T-helper 17 cell (primary cell): ENCODE data around the gene HRG. TPM values are rescaled to one million over a fixed set of nuclear protein-coding genes. Genes with fewer than 3 reads are reported as not detected.
"Not testable (repeated sequence)": the region's sequence is repeated elsewhere in the genome, so short reads cannot be mapped to it uniquely, and the experiment has no call there.

Source experiments
- ATAC-seq: fragments of 150-1000 bp; cut with Tn5 transposase; 2 replicates; pipeline ENCODE4 v1.10.0; 2021; ENCODE audit warnings: mild to moderate bottlenecking, moderate library complexity
- DNase-seq, 3 donors: peaks; one replicate each; pipeline versions ENCODE4 v3.0.0 to v3.0.0-alpha.2; 2020 to 2021
- H3K9me3 ChIP-seq: one replicate; pipeline ENCODE4 v1.7.0; 2013; ENCODE audit warnings: low read length, mild to moderate bottlenecking; ENCODE audit not compliant: control insufficient read depth, poor library complexity, severe bottlenecking
- H3K27ac Mint-ChIP-seq: one replicate; pipeline ENCODE4 v1.8.0; 2022; ENCODE audit warnings: mild to moderate bottlenecking, moderate library complexity, mixed read lengths
- H3K27me3 Mint-ChIP-seq: one replicate; pipeline ENCODE4 v1.8.0; 2022; ENCODE audit warnings: mixed read lengths
- H3K36me3 Mint-ChIP-seq: one replicate; pipeline ENCODE4 v1.8.0; 2022; ENCODE audit warnings: low read depth, mixed read lengths
- H3K4me1 Mint-ChIP-seq: one replicate; pipeline ENCODE4 v1.8.0; 2022; ENCODE audit warnings: mild to moderate bottlenecking, mixed read lengths
- H3K4me3 Mint-ChIP-seq: one replicate; pipeline ENCODE4 v1.8.0; 2022; ENCODE audit warnings: mild to moderate bottlenecking, moderate library complexity, mixed read lengths
- total RNA-seq, 4 donors: library from RNA in 2 of 4; stranded (reverse) in 2 of 4; gene quantifications; one replicate each; pipeline ENCODE4 v1.2.3 and lab custom pipeline; 2022 to 2026

Gene HRG
- total RNA-seq, 2 donors from 2014 or later = not detected

DNA sequence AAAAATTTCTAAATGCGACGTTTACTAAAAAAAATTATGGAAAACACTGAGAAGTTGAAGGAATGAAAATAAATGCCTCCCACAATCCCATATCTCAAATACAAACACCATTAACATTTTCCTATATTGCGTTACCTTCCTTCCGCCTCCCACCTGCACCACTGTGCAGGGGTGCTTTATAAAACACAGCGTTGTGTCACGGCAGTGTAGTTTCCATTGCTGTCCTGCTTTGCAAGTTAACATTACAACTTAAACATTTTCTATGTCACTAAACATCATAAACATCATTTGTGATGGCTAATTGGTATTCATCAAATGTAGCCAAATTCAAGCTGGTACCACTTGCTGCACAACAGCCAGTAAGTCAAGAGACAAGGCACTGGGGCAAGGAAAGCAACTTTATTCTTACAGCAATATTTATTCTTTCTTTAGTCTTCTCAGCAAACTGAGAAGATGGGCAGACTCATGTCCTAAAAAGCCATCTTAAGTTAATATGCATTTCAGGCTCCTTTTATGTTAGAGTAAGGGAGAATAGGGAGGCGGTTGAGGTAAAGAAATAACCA lies 37.9 kb upstream of the HRG start:
- no peak overlapping the region for H3K27ac Mint-ChIP-seq

DNA sequence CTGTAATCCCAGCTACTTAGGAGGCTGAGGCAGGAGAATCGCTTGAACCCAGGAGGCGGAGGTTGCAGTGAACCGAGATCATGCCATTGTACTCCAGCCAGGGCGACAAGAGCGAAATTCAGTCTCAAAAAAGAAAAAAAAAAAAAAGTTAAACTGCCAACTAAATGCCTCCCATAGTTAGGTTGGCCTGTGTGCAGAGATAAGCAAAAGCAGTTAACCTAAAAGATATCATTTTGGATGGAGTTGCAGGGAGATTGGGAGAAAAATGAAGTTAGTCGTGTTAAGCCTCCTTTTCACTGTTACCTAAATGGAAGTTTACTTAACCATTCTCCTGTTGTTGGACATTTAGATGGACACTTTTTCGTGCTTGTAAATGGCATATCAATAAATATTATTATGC lies 37.1 kb upstream of the HRG start:
- H3K27ac Mint-ChIP-seq = no peak overlapping the region
- H3K4me1 Mint-ChIP-seq = peaks cover 3% of the 10 kb centered on the region
- peaks cover 10% of the 10 kb centered on the region for H3K27me3 Mint-ChIP-seq
- H3K4me3 Mint-ChIP-seq = no peak overlapping the region
- no peaks in the 10 kb centered on the region for H3K9me3 ChIP-seq
- ATAC-seq (no peak), DNase-seq (no peak)
- H3K36me3 Mint-ChIP-seq = peaks cover 3% of the 10 kb centered on the region

More for the DNA sequence above, 37.9 kb upstream of the HRG start:
- ATAC-seq (no peak), DNase-seq (no peak)
- H3K4me3 Mint-ChIP-seq = no peak overlapping the region
- peaks cover 14% of the 10 kb centered on the region for H3K27me3 Mint-ChIP-seq
- H3K36me3 Mint-ChIP-seq = peaks cover 3% of the 10 kb centered on the region
- no peaks in the 10 kb centered on the region for H3K9me3 ChIP-seq
- H3K4me1 Mint-ChIP-seq = peaks cover 3% of the 10 kb centered on the region

DNA sequence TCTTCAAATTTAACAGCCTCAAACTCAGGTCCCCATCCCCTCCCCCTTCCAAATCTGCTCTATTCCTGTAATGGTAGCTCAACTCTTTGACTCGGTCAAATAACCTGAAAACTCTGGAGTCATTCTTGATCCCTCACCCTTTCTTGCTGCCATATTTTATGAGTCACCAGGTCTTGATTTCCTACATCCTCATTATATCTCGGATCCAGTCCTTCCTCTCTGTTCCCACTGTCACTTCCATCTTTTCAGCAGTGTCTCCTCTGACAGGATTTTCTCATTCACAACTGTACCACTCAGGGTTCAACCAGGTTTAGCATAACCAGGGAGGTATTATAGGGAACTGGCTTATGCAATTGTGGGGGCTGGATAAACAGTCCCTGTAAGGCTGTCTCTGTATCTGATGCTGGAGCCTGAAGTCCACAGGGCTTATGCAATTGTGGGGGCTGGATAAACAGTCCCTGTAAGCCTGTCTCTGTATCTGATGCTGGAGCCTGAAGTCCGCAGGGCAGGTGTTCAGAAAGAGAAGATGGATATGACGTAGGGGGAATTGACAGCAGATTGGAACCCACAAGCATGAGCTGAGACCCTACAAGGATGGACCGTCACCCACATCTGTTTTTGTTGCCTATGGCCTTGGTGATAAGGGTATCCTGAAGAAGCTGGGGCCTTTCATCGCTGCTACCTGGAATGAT lies 34.7 kb upstream of the HRG start:
- ATAC-seq (no peak), DNase-seq (no peak)
- H3K4me3 Mint-ChIP-seq = no peak overlapping the region
- H3K36me3 Mint-ChIP-seq = peaks cover 3% of the 10 kb centered on the region
- no peaks in the 10 kb centered on the region for H3K9me3 ChIP-seq
- H3K27ac Mint-ChIP-seq = no peak overlapping the region
- H3K27me3 Mint-ChIP-seq = peaks cover 16% of the 10 kb centered on the region
- peaks cover 3% of the 10 kb centered on the region for H3K4me1 Mint-ChIP-seq

DNA sequence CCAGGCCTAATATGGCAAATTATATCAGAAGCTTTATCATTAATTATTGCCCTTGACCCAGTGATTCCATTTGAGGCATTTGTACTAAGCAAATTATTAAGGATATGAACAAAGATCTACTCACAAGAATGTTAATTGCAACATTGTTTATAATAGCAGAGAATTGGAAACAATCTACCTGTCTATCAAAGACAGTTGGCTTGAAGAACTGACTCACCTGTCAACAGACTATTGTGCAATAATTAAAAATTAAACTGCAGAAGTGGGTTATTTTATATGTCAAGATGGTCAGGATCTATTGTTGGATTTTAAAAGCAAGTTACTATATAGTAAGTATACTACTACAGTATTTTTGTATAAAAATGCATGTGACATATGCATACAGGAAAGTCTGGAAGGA lies 32.3 kb upstream of the HRG start:
- Mint-ChIP-seq H3K27me3 (peaks cover 30% of the 10 kb centered on the region), H3K27ac (no peak overlapping the region), H3K36me3 (peaks cover 3% of the 10 kb centered on the region), H3K4me1 (peaks cover 3% of the 10 kb centered on the region), H3K4me3 (no peak overlapping the region)
- no peak for ATAC-seq
- no peak for DNase-seq
- no peaks in the 10 kb centered on the region for H3K9me3 ChIP-seq

DNA sequence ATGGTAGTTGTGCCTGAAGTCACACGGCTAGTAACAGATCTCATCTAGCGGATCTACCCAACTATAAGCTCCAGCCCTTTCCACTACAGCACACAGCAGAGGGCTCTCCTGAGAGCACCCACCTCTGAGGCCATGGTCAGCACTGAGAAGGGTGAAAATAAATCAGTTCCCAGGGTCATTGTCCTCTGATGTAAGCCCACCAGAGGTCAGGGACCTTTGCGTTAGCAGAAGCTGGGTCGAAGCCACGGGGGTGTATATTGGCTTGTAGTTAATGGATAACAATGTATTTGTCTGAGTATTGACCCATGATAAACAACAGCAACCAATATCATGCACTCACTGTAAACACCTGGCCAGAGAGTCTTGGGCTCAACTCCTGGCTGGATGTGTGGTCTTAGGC lies 31.6 kb upstream of the HRG start:
- DNase-seq, H3K4me3 Mint-ChIP-seq, H3K9me3 ChIP-seq, H3K36me3 Mint-ChIP-seq, H3K27ac Mint-ChIP-seq, H3K4me1 Mint-ChIP-seq, ATAC-seq: not testable (repeated sequence)
- H3K27me3 Mint-ChIP-seq = peaks cover 35% of the 10 kb centered on the region

DNA sequence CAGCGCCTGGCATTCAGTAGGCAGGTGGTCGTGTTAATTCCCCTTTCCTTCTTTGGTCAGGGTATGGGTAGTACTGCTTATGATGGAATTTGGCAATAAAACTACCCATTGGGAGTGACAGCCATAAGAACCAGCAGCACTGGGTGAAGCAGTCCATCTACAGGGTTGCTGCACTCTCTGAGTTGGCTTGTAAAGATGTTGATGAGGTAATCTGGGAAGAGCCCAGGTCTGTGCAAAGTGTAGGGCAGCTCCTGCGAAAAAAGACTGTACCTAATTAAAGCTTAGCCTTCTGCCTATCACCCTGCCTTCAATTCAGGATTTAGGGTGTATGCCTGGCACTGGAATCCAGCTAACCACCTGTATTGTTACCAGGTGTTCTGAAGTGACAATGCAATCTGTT lies 30.3 kb upstream of the HRG start:
- H3K27ac Mint-ChIP-seq = no peak overlapping the region
- H3K27me3 Mint-ChIP-seq = peaks cover 40% of the 10 kb centered on the region
- no peak for ATAC-seq
- H3K4me1 Mint-ChIP-seq = no peaks in the 10 kb centered on the region
- H3K36me3 Mint-ChIP-seq = peaks cover 5% of the 10 kb centered on the region
- no peak for DNase-seq
- H3K4me3 Mint-ChIP-seq = no peak overlapping the region
- no peaks in the 10 kb centered on the region for H3K9me3 ChIP-seq

DNA sequence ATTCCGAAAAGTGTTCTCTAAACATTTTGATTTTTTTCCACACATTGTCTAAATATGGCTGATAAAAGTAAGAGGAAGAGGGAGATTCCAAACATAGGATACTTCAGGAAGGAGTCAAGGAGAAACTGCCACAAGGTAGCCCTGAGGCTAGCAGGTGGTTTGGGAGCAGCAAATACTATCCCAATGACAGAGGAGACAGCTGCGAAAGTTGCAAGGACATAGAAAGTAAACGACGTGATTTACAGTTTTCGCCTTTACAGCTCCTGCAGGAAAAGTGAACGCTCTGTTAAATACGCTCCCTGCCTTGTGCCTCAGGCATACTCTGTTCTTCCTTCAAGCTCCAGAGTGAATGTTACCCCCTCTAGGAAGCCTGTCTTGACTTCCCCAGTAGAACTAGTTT lies 29.3 kb upstream of the HRG start:
- no peak for DNase-seq
- Mint-ChIP-seq H3K36me3 (peaks cover 3% of the 10 kb centered on the region), H3K27me3 (peaks cover 44% of the 10 kb centered on the region), H3K4me1 (no peaks in the 10 kb centered on the region), H3K27ac (no peak overlapping the region), H3K4me3 (no peak overlapping the region)
- no peak for ATAC-seq
- no peaks in the 10 kb centered on the region for H3K9me3 ChIP-seq

DNA sequence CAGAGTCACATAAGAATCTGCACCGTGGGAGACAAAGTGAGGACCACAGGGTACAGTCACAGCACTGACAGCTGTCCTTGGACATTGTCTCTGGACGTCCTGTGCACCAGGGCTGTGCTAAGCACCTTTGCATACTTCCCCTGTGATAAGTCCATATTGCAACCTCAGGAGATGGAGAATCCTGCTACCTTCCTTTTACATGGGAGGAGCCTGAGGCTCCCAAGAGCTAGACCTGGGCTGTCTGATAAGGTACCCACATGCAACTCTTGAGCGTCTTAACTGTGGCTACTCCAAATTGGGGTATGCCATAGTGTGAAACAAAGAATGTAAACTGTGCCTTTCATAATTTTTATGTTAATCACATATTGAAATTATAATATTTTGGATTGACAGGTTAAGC lies 28.1 kb upstream of the HRG start:
- no peaks in the 10 kb centered on the region for H3K4me1 Mint-ChIP-seq
- ATAC-seq (no peak), DNase-seq (no peak)
- no peak overlapping the region for H3K4me3 Mint-ChIP-seq
- no peak overlapping the region for H3K27ac Mint-ChIP-seq
- no peaks in the 10 kb centered on the region for H3K9me3 ChIP-seq
- H3K27me3 Mint-ChIP-seq = peaks cover 55% of the 10 kb centered on the region
- H3K36me3 Mint-ChIP-seq = peaks cover 3% of the 10 kb centered on the region

DNA sequence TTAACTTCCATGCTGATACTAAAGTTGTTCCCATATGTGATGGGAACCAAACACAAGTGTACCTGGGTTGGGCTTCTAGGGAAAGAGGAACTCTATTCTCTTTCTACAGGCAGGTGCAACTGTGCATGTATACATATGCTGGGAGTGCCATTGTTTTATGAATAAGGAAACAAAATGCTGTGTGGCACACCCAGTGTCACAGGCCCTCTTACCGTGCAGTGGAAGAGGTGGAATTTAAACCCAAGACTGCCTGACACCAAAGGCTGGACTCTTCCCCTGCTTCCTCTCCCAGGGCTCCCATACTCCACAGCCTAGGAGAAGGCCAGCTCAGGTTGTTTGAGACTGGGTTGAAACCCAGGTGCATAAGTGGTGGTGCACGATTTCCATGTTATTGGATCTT lies 27.6 kb upstream of the HRG start:
- H3K27ac Mint-ChIP-seq = no peak overlapping the region
- no peaks in the 10 kb centered on the region for H3K9me3 ChIP-seq
- peaks cover 61% of the 10 kb centered on the region for H3K27me3 Mint-ChIP-seq
- ATAC-seq (no peak), DNase-seq (no peak)
- H3K4me3 Mint-ChIP-seq = no peak overlapping the region
- peaks cover 3% of the 10 kb centered on the region for H3K36me3 Mint-ChIP-seq
- H3K4me1 Mint-ChIP-seq = no peaks in the 10 kb centered on the region

DNA sequence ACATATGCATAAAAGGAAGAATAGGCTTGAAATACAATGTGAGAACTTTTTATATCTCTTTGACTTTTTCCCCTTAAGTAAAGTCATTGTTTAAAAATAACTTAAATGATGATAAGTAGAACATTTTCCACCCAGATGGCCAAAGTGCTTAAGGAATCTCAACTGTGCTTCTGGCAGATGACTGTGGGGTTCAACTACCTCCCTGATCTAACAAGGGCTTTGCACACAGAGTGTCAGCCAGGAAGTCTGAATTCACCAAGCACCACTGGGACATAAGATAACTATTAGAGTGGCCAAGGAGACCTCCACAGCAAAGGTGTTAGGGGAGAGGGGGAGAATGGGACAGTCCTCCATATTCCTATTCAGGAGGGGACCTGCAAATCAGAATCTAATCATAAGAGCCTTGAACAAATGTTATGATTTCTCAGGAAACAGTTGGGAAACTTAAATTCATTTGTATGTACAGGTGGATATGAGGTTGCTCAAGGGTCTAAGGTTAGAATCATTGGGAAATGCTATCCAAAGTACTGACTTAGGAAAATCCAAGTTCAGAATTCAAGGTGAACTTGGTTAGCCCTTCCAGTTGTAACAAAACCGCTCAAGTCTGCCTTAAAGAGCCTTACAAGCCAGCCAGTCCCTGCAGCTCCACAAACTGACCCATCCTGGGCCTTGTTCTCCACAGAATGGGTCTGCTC lies 25.9 kb upstream of the HRG start, which contains the start of gene FETUB:
Gene FETUB (plus strand): TSS at position 622 of the 695 bp plus-strand sequence. CDS start 62 bp downstream, at position 684.
- H3K27me3 Mint-ChIP-seq = peaks cover 69% of the 10 kb centered on the region
- peaks cover 3% of the 10 kb centered on the region for H3K36me3 Mint-ChIP-seq
- no peaks in the 10 kb centered on the region for H3K9me3 ChIP-seq
- no peak within 1 kb of the TSS for H3K4me3 Mint-ChIP-seq
- peaks cover 2% of the 10 kb centered on the region for H3K4me1 Mint-ChIP-seq
- ATAC-seq (no peak), DNase-seq (no peak)
- no peak within 1 kb of the TSS for H3K27ac Mint-ChIP-seq

DNA sequence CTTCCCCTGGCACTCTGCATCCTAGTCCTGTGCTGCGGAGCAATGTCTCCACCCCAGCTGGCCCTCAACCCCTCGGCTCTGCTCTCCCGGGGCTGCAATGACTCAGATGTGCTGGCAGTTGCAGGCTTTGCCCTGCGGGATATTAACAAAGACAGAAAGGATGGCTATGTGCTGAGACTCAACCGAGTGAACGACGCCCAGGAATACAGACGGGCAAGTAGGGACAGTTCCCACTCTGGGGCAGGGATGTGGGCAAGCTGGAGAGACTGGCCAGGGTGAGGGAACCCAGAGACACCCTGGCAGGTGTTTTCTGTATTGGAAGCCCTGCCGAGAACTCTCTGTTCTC lies 25.4 kb upstream of the HRG start:
- no peaks in the 10 kb centered on the region for H3K9me3 ChIP-seq
- DNase-seq (no peak), ATAC-seq (no peak)
- Mint-ChIP-seq H3K4me3 (no peak overlapping the region), H3K27me3 (peaks cover 67% of the 10 kb centered on the region), H3K27ac (no peak overlapping the region), H3K4me1 (peaks cover 2% of the 10 kb centered on the region), H3K36me3 (peaks cover 3% of the 10 kb centered on the region)

DNA sequence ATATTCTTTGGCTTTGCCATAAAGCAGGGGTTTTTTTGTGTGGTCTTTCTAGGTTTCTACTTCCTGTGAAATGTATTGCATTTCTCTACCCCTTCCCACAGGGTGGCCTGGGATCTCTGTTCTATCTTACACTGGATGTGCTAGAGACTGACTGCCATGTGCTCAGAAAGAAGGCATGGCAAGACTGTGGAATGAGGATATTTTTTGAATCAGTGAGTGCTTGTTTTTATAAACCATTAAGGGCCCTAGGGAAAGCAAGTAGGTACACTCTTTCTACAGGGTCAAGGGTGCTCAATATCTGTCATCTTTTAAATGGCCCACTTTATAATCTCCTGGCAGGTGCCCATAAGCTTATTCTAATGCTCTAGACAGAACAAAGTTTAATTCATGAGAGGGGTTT lies 24.9 kb upstream of the HRG start:
- DNase-seq = no peak
- peaks cover 69% of the 10 kb centered on the region for H3K27me3 Mint-ChIP-seq
- peaks cover 2% of the 10 kb centered on the region for H3K4me1 Mint-ChIP-seq
- ATAC-seq = no peak
- peaks cover 3% of the 10 kb centered on the region for H3K36me3 Mint-ChIP-seq
- no peak overlapping the region for H3K4me3 Mint-ChIP-seq
- no peaks in the 10 kb centered on the region for H3K9me3 ChIP-seq
- no peak overlapping the region for H3K27ac Mint-ChIP-seq

DNA sequence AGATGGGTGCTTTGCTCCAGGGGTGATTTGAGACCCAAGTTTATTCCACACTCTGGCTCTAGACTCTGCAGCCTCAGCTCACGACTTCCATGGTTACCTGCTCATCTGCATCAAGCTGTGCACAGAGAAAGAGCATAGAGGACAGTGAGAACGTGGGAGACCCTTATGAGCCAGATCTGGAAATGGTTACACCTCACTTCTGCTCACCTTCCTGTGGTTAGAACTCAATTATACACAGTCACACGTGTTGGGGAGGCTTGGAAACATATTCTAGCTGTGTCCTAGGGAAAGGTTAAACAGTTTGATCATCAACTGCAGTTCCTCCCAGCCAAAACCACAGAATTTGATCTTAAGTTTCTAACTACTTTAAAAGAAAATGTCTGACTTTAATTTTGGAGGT lies 23.8 kb upstream of the HRG start:
- no peak for ATAC-seq

DNA sequence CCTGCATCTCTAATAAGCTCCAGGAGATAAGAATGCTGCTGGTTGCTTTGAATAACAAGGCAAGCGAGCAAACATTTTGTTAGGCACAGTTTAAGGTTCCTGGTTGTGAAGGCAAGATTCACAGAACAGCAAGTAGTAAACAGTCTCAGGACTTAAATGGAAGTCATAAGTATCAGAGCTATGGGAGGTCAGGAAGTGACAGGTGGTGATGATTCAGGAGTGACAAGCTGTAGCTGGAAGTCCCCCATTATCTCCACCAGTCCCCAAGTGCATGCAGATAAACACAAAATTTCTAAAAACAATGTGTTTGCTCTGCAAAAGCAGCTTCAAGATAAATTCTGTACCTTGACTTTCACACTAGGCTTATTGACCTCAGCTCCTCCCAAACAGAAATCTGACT lies 22.3 kb upstream of the HRG start:
- Mint-ChIP-seq H3K4me3 (no peak overlapping the region), H3K27ac (no peak overlapping the region)
- no peak for DNase-seq

More for the DNA sequence above, 23.8 kb upstream of the HRG start:
- no peaks in the 10 kb centered on the region for H3K9me3 ChIP-seq
- Mint-ChIP-seq H3K4me3 (no peak overlapping the region), H3K27me3 (peaks cover 63% of the 10 kb centered on the region), H3K27ac (no peak overlapping the region), H3K36me3 (peaks cover 3% of the 10 kb centered on the region), H3K4me1 (peaks cover 2% of the 10 kb centered on the region)
- DNase-seq = no peak

More for the DNA sequence above, 22.3 kb upstream of the HRG start:
- Mint-ChIP-seq H3K27me3 (peaks cover 53% of the 10 kb centered on the region), H3K4me1 (peaks cover 4% of the 10 kb centered on the region), H3K36me3 (peaks cover 3% of the 10 kb centered on the region)
- no peak for ATAC-seq
- no peaks in the 10 kb centered on the region for H3K9me3 ChIP-seq
